ENCODE results near the gene C5AR1.
"Not testable (repeated sequence)": the region's sequence is repeated elsewhere in the genome, so short reads cannot be mapped to it uniquely, and the experiment has no call there.

C5AR1 gene

GRCh38 chr19:47284324-47284899 is 25.2 kb upstream of the C5AR1 start:
- DNase-seq (ENCODE audit: low spot score) = peak; percentile 71

GRCh38 chr19:47296036-47296435 is 13.6 kb upstream of the C5AR1 start:
- DNase-seq (ENCODE audit: low spot score) = peak; percentile 81

GRCh38 chr19:47300867-47301266 is 8.8 kb upstream of the C5AR1 start:
- not testable (repeated sequence) for DNase-seq (ENCODE audit: low spot score)

GRCh38 chr19:47302249-47302648 is 7.4 kb upstream of the C5AR1 start:
- no peak for DNase-seq (ENCODE audit: low spot score)

- no peak for DNase-seq (ENCODE audit: low spot score)
These were observed 5.7 kb upstream of the C5AR1 start for GRCh38 chr19:47303966-47304365.

- DNase-seq (ENCODE audit: low spot score) = peak; percentile 50
These were observed 4.3 kb upstream of the C5AR1 start for GRCh38 chr19:47305309-47305751.

- DNase-seq (ENCODE audit: low spot score) = no peak
These were observed 3.4 kb upstream of the C5AR1 start for GRCh38 chr19:47306303-47306702.

- DNase-seq (ENCODE audit: low spot score) = no peak
These were observed 623 bp upstream of the C5AR1 start for GRCh38 chr19:47309038-47309437.

GRCh38 chr19:47310323-47310722 is 662 bp downstream of the C5AR1 start:
- no peak for DNase-seq (ENCODE audit: low spot score)

GRCh38 chr19:47310819-47311218 is 1.2 kb downstream of the C5AR1 start:
- DNase-seq (ENCODE audit: low spot score) = no peak

GRCh38 chr19:47312366-47313006 is 2.8 kb downstream of the C5AR1 start:
- no peak for DNase-seq (ENCODE audit: low spot score)

- no peak for DNase-seq (ENCODE audit: low spot score)
These were observed 4.2 kb downstream of the C5AR1 start for GRCh38 chr19:47313754-47314295.

GRCh38 chr19:47315125-47315821 is 5.6 kb downstream of the C5AR1 start:
- DNase-seq (ENCODE audit: low spot score) = no peak

- DNase-seq (ENCODE audit: low spot score) = no peak
These were observed 6.9 kb downstream of the C5AR1 start for GRCh38 chr19:47316513-47316912.

- DNase-seq (ENCODE audit: low spot score) = no peak
These were observed 10.5 kb downstream of the C5AR1 start for GRCh38 chr19:47319923-47320871.

- DNase-seq (ENCODE audit: low spot score) = no peak
These were observed 12.0 kb downstream of the C5AR1 start for GRCh38 chr19:47321630-47322029.

- DNase-seq (ENCODE audit: low spot score) = no peak
These were observed 12.4 kb downstream of the C5AR1 start for GRCh38 chr19:47322058-47322457.

- no peak for DNase-seq (ENCODE audit: low spot score)
These were observed 13.7 kb downstream of the C5AR1 start for GRCh38 chr19:47323409-47323808.

GRCh38 chr19:47323872-47324271 is 14.2 kb downstream of the C5AR1 start:
- no peak for DNase-seq (ENCODE audit: low spot score)

GRCh38 chr19:47324502-47324901 is 14.8 kb downstream of the C5AR1 start:
- DNase-seq (ENCODE audit: low spot score) = no peak

- no peak for DNase-seq (ENCODE audit: low spot score)
These were observed 20.8 kb downstream of the C5AR1 start for GRCh38 chr19:47330466-47330869.

GRCh38 chr19:47331490-47331889 is 21.8 kb downstream of the C5AR1 start:
- DNase-seq (ENCODE audit: low spot score) = no peak
